Loucy (cell line): ENCODE results near the gene SRD5A1.

Experiments
- EZH2phosphoT487 ChIP-seq: fragments of 200-600 bp; IDR thresholded peaks from 2 replicates; pipeline ENCODE4 v1.6.1; 2018; ENCODE audit warnings: antibody characterized with exemption, mild to moderate bottlenecking, moderate library complexity, borderline replicate concordance
- TF ChIP-seq, protein P1 (sequence below): fragments of 200-600 bp; sonication (generic); conservative IDR thresholded peaks from 2 replicates; pipeline ENCODE4 v1.5.1; 2014; ENCODE audit warnings: mild to moderate bottlenecking, antibody characterized with exemption, low read length

DNA sequence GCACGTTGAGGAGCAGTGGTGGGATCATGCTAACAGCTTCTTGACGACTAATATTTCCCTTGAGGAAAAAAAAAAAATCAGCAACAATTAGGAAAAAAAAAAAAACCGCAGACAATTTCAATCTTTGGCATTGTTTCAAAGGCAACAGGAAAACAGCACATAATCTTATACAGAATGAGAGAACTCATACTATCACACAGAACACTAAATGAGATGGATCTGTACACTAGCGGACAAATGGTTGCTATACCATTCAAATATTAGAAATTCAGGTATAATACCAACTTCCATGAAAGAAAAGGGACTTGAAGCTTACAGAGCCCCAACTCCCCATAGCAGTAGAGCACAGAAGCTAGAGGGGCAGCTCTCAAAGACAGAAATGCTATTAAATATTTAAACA lies 10.0 kb upstream of the SRD5A1 start:
- TF ChIP-seq, protein P1, sequence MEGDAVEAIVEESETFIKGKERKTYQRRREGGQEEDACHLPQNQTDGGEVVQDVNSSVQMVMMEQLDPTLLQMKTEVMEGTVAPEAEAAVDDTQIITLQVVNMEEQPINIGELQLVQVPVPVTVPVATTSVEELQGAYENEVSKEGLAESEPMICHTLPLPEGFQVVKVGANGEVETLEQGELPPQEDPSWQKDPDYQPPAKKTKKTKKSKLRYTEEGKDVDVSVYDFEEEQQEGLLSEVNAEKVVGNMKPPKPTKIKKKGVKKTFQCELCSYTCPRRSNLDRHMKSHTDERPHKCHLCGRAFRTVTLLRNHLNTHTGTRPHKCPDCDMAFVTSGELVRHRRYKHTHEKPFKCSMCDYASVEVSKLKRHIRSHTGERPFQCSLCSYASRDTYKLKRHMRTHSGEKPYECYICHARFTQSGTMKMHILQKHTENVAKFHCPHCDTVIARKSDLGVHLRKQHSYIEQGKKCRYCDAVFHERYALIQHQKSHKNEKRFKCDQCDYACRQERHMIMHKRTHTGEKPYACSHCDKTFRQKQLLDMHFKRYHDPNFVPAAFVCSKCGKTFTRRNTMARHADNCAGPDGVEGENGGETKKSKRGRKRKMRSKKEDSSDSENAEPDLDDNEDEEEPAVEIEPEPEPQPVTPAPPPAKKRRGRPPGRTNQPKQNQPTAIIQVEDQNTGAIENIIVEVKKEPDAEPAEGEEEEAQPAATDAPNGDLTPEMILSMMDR: no peak
- TF ChIP-seq EZH2phosphoT487: no peak
